ENCODE data around the gene MORN4. TPM values are rescaled to one million over a fixed set of nuclear protein-coding genes. Genes with fewer than 3 reads are reported as not detected.

MORN4 gene
- total and polyA plus RNA-seq, 9 of the 15 experiments (the other 6 are each of a cell fraction or from before 2014, with no cell fraction given) = 8.3 to 23.9 (median 11.7) TPM

- TF ChIP-seq ATF6 (CRISPR knock-in tag; IDR thresholded peaks at IDR 0.05) = no peak
- peak; percentile 54 to 61; a peak in 3 of 4 replicates for TF ChIP-seq SIX5 (IDR thresholded peaks at IDR 0.05; ENCODE audit: borderline replicate concordance in 1 of 2, insufficient read depth in 1 of 2, low read depth in 1 of 2, low read length in 2 of 2)
- TF ChIP-seq MAFG (tag; conservative IDR thresholded peaks at IDR 0.05) = no peak
- TF ChIP-seq FOXM1 (IDR thresholded peaks at IDR 0.05; ENCODE audit: low read depth) = no peak
- TF ChIP-seq FOXM1 (CRISPR knock-in tag; IDR thresholded peaks at IDR 0.05; ENCODE audit: low read depth) = no peak
- TF ChIP-seq FOXK2 (conservative IDR thresholded peaks at IDR 0.05 in 1 of 2, IDR thresholded peaks at IDR 0.05 in 1 of 2; ENCODE audit: low read depth in 2 of 2) = 0 out of 4 replicates have a peak, but pooled peaks of 1 of the 2 experiments have one; percentile 36
- no peak for TF ChIP-seq ZZZ3 (IDR thresholded peaks at IDR 0.05)
- TF ChIP-seq DEAF1 (CRISPR knock-in tag; IDR thresholded peaks at IDR 0.05) = no peak
- TF ChIP-seq, protein P1, sequence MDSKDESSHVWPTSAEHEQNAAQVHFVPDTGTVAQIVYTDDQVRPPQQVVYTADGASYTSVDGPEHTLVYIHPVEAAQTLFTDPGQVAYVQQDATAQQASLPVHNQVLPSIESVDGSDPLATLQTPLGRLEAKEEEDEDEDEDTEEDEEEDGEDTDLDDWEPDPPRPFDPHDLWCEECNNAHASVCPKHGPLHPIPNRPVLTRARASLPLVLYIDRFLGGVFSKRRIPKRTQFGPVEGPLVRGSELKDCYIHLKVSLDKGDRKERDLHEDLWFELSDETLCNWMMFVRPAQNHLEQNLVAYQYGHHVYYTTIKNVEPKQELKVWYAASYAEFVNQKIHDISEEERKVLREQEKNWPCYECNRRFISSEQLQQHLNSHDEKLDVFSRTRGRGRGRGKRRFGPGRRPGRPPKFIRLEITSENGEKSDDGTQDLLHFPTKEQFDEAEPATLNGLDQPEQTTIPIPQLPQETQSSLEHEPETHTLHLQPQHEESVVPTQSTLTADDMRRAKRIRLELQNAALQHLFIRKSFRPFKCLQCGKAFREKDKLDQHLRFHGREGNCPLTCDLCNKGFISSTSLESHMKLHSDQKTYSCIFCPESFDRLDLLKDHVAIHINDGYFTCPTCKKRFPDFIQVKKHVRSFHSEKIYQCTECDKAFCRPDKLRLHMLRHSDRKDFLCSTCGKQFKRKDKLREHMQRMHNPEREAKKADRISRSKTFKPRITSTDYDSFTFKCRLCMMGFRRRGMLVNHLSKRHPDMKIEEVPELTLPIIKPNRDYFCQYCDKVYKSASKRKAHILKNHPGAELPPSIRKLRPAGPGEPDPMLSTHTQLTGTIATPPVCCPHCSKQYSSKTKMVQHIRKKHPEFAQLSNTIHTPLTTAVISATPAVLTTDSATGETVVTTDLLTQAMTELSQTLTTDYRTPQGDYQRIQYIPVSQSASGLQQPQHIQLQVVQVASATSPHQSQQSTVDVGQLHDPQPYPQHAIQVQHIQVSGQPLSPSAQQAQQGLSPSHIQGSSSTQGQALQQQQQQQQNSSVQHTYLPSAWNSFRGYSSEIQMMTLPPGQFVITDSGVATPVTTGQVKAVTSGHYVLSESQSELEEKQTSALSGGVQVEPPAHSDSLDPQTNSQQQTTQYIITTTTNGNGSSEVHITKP (IDR thresholded peaks at IDR 0.05; ENCODE audit: partially characterized antibody) = peak; percentile 95
- no peak for TF ChIP-seq ZNF174 (CRISPR knock-in tag; IDR thresholded peaks at IDR 0.05)
- TF ChIP-seq, protein P2, sequence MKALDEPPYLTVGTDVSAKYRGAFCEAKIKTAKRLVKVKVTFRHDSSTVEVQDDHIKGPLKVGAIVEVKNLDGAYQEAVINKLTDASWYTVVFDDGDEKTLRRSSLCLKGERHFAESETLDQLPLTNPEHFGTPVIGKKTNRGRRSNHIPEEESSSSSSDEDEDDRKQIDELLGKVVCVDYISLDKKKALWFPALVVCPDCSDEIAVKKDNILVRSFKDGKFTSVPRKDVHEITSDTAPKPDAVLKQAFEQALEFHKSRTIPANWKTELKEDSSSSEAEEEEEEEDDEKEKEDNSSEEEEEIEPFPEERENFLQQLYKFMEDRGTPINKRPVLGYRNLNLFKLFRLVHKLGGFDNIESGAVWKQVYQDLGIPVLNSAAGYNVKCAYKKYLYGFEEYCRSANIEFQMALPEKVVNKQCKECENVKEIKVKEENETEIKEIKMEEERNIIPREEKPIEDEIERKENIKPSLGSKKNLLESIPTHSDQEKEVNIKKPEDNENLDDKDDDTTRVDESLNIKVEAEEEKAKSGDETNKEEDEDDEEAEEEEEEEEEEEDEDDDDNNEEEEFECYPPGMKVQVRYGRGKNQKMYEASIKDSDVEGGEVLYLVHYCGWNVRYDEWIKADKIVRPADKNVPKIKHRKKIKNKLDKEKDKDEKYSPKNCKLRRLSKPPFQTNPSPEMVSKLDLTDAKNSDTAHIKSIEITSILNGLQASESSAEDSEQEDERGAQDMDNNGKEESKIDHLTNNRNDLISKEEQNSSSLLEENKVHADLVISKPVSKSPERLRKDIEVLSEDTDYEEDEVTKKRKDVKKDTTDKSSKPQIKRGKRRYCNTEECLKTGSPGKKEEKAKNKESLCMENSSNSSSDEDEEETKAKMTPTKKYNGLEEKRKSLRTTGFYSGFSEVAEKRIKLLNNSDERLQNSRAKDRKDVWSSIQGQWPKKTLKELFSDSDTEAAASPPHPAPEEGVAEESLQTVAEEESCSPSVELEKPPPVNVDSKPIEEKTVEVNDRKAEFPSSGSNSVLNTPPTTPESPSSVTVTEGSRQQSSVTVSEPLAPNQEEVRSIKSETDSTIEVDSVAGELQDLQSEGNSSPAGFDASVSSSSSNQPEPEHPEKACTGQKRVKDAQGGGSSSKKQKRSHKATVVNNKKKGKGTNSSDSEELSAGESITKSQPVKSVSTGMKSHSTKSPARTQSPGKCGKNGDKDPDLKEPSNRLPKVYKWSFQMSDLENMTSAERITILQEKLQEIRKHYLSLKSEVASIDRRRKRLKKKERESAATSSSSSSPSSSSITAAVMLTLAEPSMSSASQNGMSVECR (CRISPR knock-in tag; IDR thresholded peaks at IDR 0.05) = no peak
- TF ChIP-seq SRSF1 (IDR thresholded peaks at IDR 0.05; ENCODE audit: low read depth, low read length) = peak; percentile 38; the same call in 1 of the 2 replicates
These were observed at the start of gene MORN4 (continued) for GRCh38 chr10:97632949-97633884.
